GM23338 (cell line): ENCODE measurements around the gene FBXL14. TPM values are rescaled to one million over a fixed set of nuclear protein-coding genes. Genes with fewer than 3 reads are reported as not detected.

ENCODE experiments used
- ATAC-seq: fragments of 200-7000 bp; cut with Tn5 transposase; 3 replicates; pipeline ENCODE4 v1.9.1; 2020
- DNase-seq: peaks from one replicate; pipeline ENCODE4 v3.0.0-alpha.2; 2015; ENCODE audit warnings: low spot score
- H2AFZ ChIP-seq: fragments of 200-600 bp; sonication (generic); 2 replicates; pipeline ENCODE4 v1.8.0; 2016; ENCODE audit warnings: antibody characterized with exemption, mild to moderate bottlenecking, moderate library complexity
- H3F3A ChIP-seq: fragments of 200-600 bp; sonication (generic); replicated peaks from 2 replicates; pipeline ENCODE4 v1.8.0; 2017; ENCODE audit warnings: antibody characterized with exemption, mixed run types, low read depth
- H3K27ac ChIP-seq: fragments of 200-600 bp; sonication (generic); 2 replicates; pipeline ENCODE4 v1.6.1; 2016; ENCODE audit warnings: low read depth
- H3K27me3 ChIP-seq: fragments of 200-600 bp; sonication (generic); 2 replicates; pipeline ENCODE4 v1.8.0; 2016; ENCODE audit warnings: mild to moderate bottlenecking, mixed run types, moderate library complexity; ENCODE audit not compliant: insufficient read depth
- H3K36me3 ChIP-seq: fragments of 200-600 bp; sonication (generic); 2 replicates; pipeline ENCODE4 v1.8.0; 2016; ENCODE audit warnings: mild to moderate bottlenecking; ENCODE audit not compliant: insufficient read depth
- H3K4me1 ChIP-seq: fragments of 200-600 bp; sonication (generic); 2 replicates; pipeline ENCODE4 v1.8.0; 2016; ENCODE audit warnings: mild to moderate bottlenecking, moderate library complexity; ENCODE audit not compliant: insufficient read depth
- H3K4me2 ChIP-seq: fragments of 200-600 bp; sonication (generic); 2 replicates; pipeline ENCODE4 v1.7.1; 2017; ENCODE audit warnings: mixed run types
- H3K4me3 ChIP-seq: fragments of 200-600 bp; sonication (generic); 2 replicates; pipeline ENCODE4 v1.6.1; 2016; ENCODE audit warnings: mixed run types
- H3K79me2 ChIP-seq: fragments of 200-600 bp; sonication (generic); replicated peaks from 2 replicates; pipeline ENCODE4 v1.8.0; 2017; ENCODE audit warnings: mild to moderate bottlenecking; ENCODE audit not compliant: insufficient read depth
- H3K9me2 ChIP-seq: fragments of 200-600 bp; sonication (generic); 2 replicates; pipeline ENCODE4 v1.8.0; 2017; ENCODE audit not compliant: insufficient read depth
- H4K20me1 ChIP-seq: fragments of 200-600 bp; sonication (generic); replicated peaks from 2 replicates; pipeline ENCODE4 v1.8.0; 2017; ENCODE audit warnings: mild to moderate bottlenecking; ENCODE audit not compliant: insufficient read depth
- H3K27ac Mint-ChIP-seq: 2 replicates; pipeline ENCODE4 v1.8.0; 2020; ENCODE audit warnings: inconsistent platforms, mild to moderate bottlenecking, moderate library complexity, mixed read lengths
- H3K27me3 Mint-ChIP-seq: 3 replicates; pipeline ENCODE4 v1.8.0; 2022; ENCODE audit warnings: low read depth, mild to moderate bottlenecking, moderate library complexity, mixed read lengths, inconsistent platforms; ENCODE audit not compliant: insufficient read depth, poor library complexity
- H3K36me3 Mint-ChIP-seq: 3 replicates; pipeline ENCODE4 v1.8.0; 2021; ENCODE audit warnings: low read depth, mild to moderate bottlenecking, inconsistent platforms, moderate library complexity, mixed read lengths
- H3K4me1 Mint-ChIP-seq: 3 replicates; pipeline ENCODE4 v1.8.0; 2020; ENCODE audit warnings: mild to moderate bottlenecking, inconsistent platforms, mixed read lengths
- H3K4me3 Mint-ChIP-seq: 3 replicates; pipeline ENCODE4 v1.8.0; 2021; ENCODE audit warnings: moderate library complexity, mild to moderate bottlenecking, inconsistent platforms, mixed read lengths
- H3K9me3 Mint-ChIP-seq: 3 replicates; pipeline ENCODE4 v1.8.0; 2020; ENCODE audit warnings: moderate library complexity, mild to moderate bottlenecking, inconsistent platforms, mixed read lengths
- CREB1 ChIP-seq: fragments of 250-450 bp; sonication (Bioruptor Pico); IDR thresholded peaks from 2 replicates; pipeline ENCODE4 v1.5.0; 2020; ENCODE audit warnings: low read depth, mild to moderate bottlenecking, moderate library complexity
- ETS1 ChIP-seq: IDR thresholded peaks from 2 replicates; pipeline ENCODE4 v1.6.1; 2016; ENCODE audit warnings: antibody characterized with exemption
- EZH2 ChIP-seq: fragments of 200-600 bp; sonication (generic); IDR thresholded peaks from one replicate; pipeline ENCODE4 v1.8.0; 2017; ENCODE audit warnings: antibody characterized with exemption, mild to moderate bottlenecking, low read depth; ENCODE audit not compliant: unreplicated experiment
- EZH2phosphoT487 ChIP-seq: fragments of 200-600 bp; sonication (generic); IDR thresholded peaks from one replicate; pipeline ENCODE4 v1.8.1; 2018; ENCODE audit warnings: antibody characterized with exemption; ENCODE audit not compliant: unreplicated experiment
- JUNB ChIP-seq: IDR thresholded peaks from one replicate; pipeline ENCODE4 v1.6.1; 2016; ENCODE audit warnings: antibody characterized with exemption; ENCODE audit not compliant: unreplicated experiment
- NANOG ChIP-seq: IDR thresholded peaks from 2 replicates; pipeline ENCODE4 v1.6.1; 2016; ENCODE audit warnings: antibody characterized with exemption, borderline replicate concordance
- POLR2AphosphoS5 ChIP-seq: IDR thresholded peaks from 2 replicates; pipeline ENCODE4 v1.6.1; 2016; ENCODE audit warnings: antibody characterized with exemption, low read depth
- STAT1 ChIP-seq: IDR thresholded peaks from one replicate; pipeline ENCODE4 v1.6.1; 2016; ENCODE audit warnings: antibody characterized with exemption; ENCODE audit not compliant: unreplicated experiment
- ZNF114 ChIP-seq: fragments of 250-450 bp; sonication (Bioruptor Pico); IDR thresholded peaks from 2 replicates; pipeline ENCODE4 v1.5.0; 2020; ENCODE audit warnings: mild to moderate bottlenecking, moderate library complexity
- ZNF331 ChIP-seq: fragments of 250-450 bp; sonication (Bioruptor Pico); IDR thresholded peaks from 2 replicates; pipeline ENCODE4 v1.5.0; 2020; ENCODE audit warnings: low read depth, mild to moderate bottlenecking, moderate library complexity
- polyA plus RNA-seq: library from polyadenylated mRNA; unstranded; fragments of >200 nt; fragmentation: Nextera tagmentation; extraction: Ambion mirVana; gene quantifications from 2 replicates; pipeline ENCODE4 v1.2.1, GENCODE V29; 2016
- total RNA-seq: library from RNA; depleted of rRNA; stranded (reverse); fragments of >200 nt; shearing (Covaris generic); gene quantifications from 2 replicates; pipeline ENCODE4 v1.2.3, GENCODE V29; 2014
- TF ChIP-seq, protein P1 (sequence below): fragments of 250-450 bp; sonication (Bioruptor Pico); IDR thresholded peaks from 2 replicates; pipeline ENCODE4 v1.5.0; 2020; ENCODE audit warnings: mild to moderate bottlenecking, moderate library complexity
- TF ChIP-seq, protein P2 (sequence below), 2 experiments: fragments of 200-600 bp in 1 of 2; sonication (generic) in 1 of 2; conservative IDR thresholded peaks; 2 replicates each; pipeline versions ENCODE4 v1.5.1 to v1.6.1; 2016 to 2017; ENCODE audit warnings: antibody characterized with exemption in 2 of 2, low read depth in 2 of 2, mild to moderate bottlenecking in 2 of 2, moderate library complexity in 1 of 2

FBXL14 gene
- total and polyA plus RNA-seq, 2 experiments from 2014 or later = 0.74 to 9.4 TPM

- TF ChIP-seq, protein P1, sequence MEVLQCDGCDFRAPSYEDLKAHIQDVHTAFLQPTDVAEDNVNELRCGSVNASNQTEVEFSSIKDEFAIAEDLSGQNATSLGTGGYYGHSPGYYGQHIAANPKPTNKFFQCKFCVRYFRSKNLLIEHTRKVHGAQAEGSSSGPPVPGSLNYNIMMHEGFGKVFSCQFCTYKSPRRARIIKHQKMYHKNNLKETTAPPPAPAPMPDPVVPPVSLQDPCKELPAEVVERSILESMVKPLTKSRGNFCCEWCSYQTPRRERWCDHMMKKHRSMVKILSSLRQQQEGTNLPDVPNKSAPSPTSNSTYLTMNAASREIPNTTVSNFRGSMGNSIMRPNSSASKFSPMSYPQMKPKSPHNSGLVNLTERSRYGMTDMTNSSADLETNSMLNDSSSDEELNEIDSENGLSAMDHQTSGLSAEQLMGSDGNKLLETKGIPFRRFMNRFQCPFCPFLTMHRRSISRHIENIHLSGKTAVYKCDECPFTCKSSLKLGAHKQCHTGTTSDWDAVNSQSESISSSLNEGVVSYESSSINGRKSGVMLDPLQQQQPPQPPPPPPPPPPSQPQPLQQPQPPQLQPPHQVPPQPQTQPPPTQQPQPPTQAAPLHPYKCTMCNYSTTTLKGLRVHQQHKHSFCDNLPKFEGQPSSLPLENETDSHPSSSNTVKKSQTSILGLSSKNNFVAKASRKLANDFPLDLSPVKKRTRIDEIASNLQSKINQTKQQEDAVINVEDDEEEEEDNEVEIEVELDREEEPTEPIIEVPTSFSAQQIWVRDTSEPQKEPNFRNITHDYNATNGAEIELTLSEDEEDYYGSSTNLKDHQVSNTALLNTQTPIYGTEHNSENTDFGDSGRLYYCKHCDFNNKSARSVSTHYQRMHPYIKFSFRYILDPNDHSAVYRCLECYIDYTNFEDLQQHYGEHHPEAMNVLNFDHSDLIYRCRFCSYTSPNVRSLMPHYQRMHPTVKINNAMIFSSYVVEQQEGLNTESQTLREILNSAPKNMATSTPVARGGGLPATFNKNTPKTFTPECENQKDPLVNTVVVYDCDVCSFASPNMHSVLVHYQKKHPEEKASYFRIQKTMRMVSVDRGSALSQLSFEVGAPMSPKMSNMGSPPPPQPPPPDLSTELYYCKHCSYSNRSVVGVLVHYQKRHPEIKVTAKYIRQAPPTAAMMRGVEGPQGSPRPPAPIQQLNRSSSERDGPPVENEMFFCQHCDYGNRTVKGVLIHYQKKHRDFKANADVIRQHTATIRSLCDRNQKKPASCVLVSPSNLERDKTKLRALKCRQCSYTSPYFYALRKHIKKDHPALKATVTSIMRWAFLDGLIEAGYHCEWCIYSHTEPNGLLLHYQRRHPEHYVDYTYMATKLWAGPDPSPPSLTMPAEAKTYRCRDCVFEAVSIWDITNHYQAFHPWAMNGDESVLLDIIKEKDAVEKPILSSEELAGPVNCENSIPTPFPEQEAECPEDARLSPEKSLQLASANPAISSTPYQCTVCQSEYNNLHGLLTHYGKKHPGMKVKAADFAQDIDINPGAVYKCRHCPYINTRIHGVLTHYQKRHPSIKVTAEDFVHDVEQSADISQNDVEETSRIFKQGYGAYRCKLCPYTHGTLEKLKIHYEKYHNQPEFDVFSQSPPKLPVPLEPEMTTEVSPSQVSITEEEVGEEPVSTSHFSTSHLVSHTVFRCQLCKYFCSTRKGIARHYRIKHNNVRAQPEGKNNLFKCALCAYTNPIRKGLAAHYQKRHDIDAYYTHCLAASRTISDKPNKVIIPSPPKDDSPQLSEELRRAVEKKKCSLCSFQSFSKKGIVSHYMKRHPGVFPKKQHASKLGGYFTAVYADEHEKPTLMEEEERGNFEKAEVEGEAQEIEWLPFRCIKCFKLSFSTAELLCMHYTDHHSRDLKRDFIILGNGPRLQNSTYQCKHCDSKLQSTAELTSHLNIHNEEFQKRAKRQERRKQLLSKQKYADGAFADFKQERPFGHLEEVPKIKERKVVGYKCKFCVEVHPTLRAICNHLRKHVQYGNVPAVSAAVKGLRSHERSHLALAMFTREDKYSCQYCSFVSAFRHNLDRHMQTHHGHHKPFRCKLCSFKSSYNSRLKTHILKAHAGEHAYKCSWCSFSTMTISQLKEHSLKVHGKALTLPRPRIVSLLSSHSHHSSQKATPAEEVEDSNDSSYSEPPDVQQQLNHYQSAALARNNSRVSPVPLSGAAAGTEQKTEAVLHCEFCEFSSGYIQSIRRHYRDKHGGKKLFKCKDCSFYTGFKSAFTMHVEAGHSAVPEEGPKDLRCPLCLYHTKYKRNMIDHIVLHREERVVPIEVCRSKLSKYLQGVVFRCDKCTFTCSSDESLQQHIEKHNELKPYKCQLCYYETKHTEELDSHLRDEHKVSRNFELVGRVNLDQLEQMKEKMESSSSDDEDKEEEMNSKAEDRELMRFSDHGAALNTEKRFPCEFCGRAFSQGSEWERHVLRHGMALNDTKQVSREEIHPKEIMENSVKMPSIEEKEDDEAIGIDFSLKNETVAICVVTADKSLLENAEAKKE (CRISPR knock-in tag) = no peak
- TF ChIP-seq NANOG (no peak), POLR2AphosphoS5 (no peak), ZNF114 (CRISPR knock-in tag) (no peak), EZH2phosphoT487 (no peak), JUNB (no peak)
Measured at GRCh38 chr12:1528791-1529190, 65.6 kb downstream of the FBXL14 start (continued).

GRCh38 chr12:1527789-1528188 lies 66.6 kb downstream of the FBXL14 start:
- Histone ChIP-seq H3K27me3 (peaks cover 83% of the 10 kb centered on the region), H2AFZ (no peak overlapping the region), H3K36me3 (no peaks in the 10 kb centered on the region), H3K4me3 (no peak overlapping the region), H4K20me1 (no peaks in the 10 kb centered on the region), H3K4me2 (no peak overlapping the region), H3K4me1 (peaks cover 26% of the 10 kb centered on the region), H3K79me2 (no peaks in the 10 kb centered on the region), H3K9me2 (0 out of 2 replicates have a peak, but pooled peaks cover 4% of the 10 kb centered on the region), H3K27ac (no peak overlapping the region), H3F3A (peaks cover 15% of the 10 kb centered on the region; the same call in 1 of the 2 replicates)
- ATAC-seq (no peak), DNase-seq (no peak)
- H3K27me3 Mint-ChIP-seq = peaks cover 49% of the 10 kb centered on the region
- no peak overlapping the region for H3K27ac Mint-ChIP-seq
- peaks cover 3% of the 10 kb centered on the region; the same call in 1 of the 3 replicates for H3K36me3 Mint-ChIP-seq
- H3K9me3 Mint-ChIP-seq = no peaks in the 10 kb centered on the region; the same call in 2 of the 3 replicates
- H3K4me3 Mint-ChIP-seq = no peak overlapping the region; the same call in 2 of the 3 replicates
- H3K4me1 Mint-ChIP-seq = peaks cover 34% of the 10 kb centered on the region
- TF ChIP-seq POLR2AphosphoS5 (no peak), ZNF114 (CRISPR knock-in tag) (no peak), JUNB (no peak), EZH2phosphoT487 (no peak), ETS1 (no peak), NANOG (no peak), STAT1 (no peak), ZNF331 (no peak), EZH2 (no peak), CREB1 (CRISPR knock-in tag) (no peak)
- TF ChIP-seq, protein P2, sequence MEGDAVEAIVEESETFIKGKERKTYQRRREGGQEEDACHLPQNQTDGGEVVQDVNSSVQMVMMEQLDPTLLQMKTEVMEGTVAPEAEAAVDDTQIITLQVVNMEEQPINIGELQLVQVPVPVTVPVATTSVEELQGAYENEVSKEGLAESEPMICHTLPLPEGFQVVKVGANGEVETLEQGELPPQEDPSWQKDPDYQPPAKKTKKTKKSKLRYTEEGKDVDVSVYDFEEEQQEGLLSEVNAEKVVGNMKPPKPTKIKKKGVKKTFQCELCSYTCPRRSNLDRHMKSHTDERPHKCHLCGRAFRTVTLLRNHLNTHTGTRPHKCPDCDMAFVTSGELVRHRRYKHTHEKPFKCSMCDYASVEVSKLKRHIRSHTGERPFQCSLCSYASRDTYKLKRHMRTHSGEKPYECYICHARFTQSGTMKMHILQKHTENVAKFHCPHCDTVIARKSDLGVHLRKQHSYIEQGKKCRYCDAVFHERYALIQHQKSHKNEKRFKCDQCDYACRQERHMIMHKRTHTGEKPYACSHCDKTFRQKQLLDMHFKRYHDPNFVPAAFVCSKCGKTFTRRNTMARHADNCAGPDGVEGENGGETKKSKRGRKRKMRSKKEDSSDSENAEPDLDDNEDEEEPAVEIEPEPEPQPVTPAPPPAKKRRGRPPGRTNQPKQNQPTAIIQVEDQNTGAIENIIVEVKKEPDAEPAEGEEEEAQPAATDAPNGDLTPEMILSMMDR (conservative IDR thresholded peaks at IDR 0.05; ENCODE audit: low read depth in 2 of 2) = no peak
